Effector CD4-positive, alpha-beta T cell (primary cell): ENCODE results near the gene ISOC2.
A peak's percentile ranks its signal among the peaks of the same experiment; 100 is the strongest.
"Not testable (repeated sequence)": the region's sequence is repeated elsewhere in the genome, so short reads cannot be mapped to it uniquely, and the experiment has no call there.

Experiments
- DNase-seq: peaks from one replicate; pipeline ENCODE4 v3.0.0-alpha.2; 2020
- total RNA-seq: gene quantifications from one replicate; lab custom pipeline; 2026; lab: John Stamatoyannopoulos, UW

Gene ISOC2
- 5.1 reads per million, percentile 20 among the genes with 10 or more reads in this experiment for total RNA-seq

GRCh38 chr19:55461259-55461973, at the start of gene ISOC2:
Gene ISOC2, minus strand, starts transcription at chr19:55461642. Its CDS starts 5,156 bp downstream, at chr19:55456486.
- DNase-seq: peak; percentile 100

- no peak for DNase-seq
These were observed 46.7 kb upstream of the ISOC2 start for GRCh38 chr19:55508120-55508519.

- DNase-seq: no peak
These were observed 43.5 kb upstream of the ISOC2 start for GRCh38 chr19:55504981-55505380.

GRCh38 chr19:55504252-55504603, 42.8 kb upstream of the ISOC2 start:
- no peak for DNase-seq

GRCh38 chr19:55503502-55504251, 42.2 kb upstream of the ISOC2 start:
- DNase-seq: peak; percentile 93

GRCh38 chr19:55503157-55503501, 41.7 kb upstream of the ISOC2 start:
- DNase-seq: no peak

GRCh38 chr19:55502197-55502952, 40.9 kb upstream of the ISOC2 start:
- DNase-seq: no peak

GRCh38 chr19:55500368-55500952, 39.0 kb upstream of the ISOC2 start:
- no peak for DNase-seq

- DNase-seq: no peak
These were observed 36.9 kb upstream of the ISOC2 start for GRCh38 chr19:55498246-55498840.

- DNase-seq: no peak
These were observed 36.3 kb upstream of the ISOC2 start for GRCh38 chr19:55497763-55498162.

GRCh38 chr19:55496820-55497219, 35.4 kb upstream of the ISOC2 start:
- not testable (repeated sequence) for DNase-seq

GRCh38 chr19:55495646-55496349, 34.4 kb upstream of the ISOC2 start:
- DNase-seq: no peak

- DNase-seq: no peak
These were observed 32.8 kb upstream of the ISOC2 start for GRCh38 chr19:55494172-55494761.

GRCh38 chr19:55493645-55494171, 32.3 kb upstream of the ISOC2 start:
- no peak for DNase-seq

GRCh38 chr19:55493052-55493644, 31.7 kb upstream of the ISOC2 start:
- no peak for DNase-seq

- DNase-seq: no peak
These were observed 31.0 kb upstream of the ISOC2 start for GRCh38 chr19:55492362-55492944.

- no peak for DNase-seq
These were observed 30.3 kb upstream of the ISOC2 start for GRCh38 chr19:55491546-55492360.

GRCh38 chr19:55490478-55491432, 29.3 kb upstream of the ISOC2 start:
- DNase-seq: no peak
